ENCODE measurements around the gene CENPA. TPM values are rescaled to one million over a fixed set of nuclear protein-coding genes. Genes with fewer than 3 reads are reported as not detected.
"Not testable (repeated sequence)": the region's sequence is repeated elsewhere in the genome, so short reads cannot be mapped to it uniquely, and the experiment has no call there.

Gene CENPA
- total RNA-seq, 4 donors from 2014 or later = 0.47 to 5.2 (median 2.1) TPM

- no peak for DNase-seq (ENCODE audit: low spot score in 2 of 2)
- H3K4me3 ChIP-seq (ENCODE audit: low read depth, poor library complexity, severe bottlenecking) = no peak overlapping the region
- intact Hi-C loops (cut with DNase I; ENCODE audit: low total_unique reads) = no loop called here
- 91 to 98% methylated on average over 3 of the region's 3 CpGs for WGBS, 2 donors
- TF ChIP-seq, protein P1, sequence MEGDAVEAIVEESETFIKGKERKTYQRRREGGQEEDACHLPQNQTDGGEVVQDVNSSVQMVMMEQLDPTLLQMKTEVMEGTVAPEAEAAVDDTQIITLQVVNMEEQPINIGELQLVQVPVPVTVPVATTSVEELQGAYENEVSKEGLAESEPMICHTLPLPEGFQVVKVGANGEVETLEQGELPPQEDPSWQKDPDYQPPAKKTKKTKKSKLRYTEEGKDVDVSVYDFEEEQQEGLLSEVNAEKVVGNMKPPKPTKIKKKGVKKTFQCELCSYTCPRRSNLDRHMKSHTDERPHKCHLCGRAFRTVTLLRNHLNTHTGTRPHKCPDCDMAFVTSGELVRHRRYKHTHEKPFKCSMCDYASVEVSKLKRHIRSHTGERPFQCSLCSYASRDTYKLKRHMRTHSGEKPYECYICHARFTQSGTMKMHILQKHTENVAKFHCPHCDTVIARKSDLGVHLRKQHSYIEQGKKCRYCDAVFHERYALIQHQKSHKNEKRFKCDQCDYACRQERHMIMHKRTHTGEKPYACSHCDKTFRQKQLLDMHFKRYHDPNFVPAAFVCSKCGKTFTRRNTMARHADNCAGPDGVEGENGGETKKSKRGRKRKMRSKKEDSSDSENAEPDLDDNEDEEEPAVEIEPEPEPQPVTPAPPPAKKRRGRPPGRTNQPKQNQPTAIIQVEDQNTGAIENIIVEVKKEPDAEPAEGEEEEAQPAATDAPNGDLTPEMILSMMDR (IDR thresholded peaks at IDR 0.05) = no peak
- no peak for TF ChIP-seq POLR2A (IDR thresholded peaks at IDR 0.05)
These were observed 6.9 kb downstream of the CENPA start for GRCh38 chr2:26792720-26793119.

GRCh38 chr2:26793518-26793917 lies 7.7 kb downstream of the CENPA start:
- WGBS, 2 donors = 96 to 98% methylated on average over 3 of the region's 3 CpGs
- intact Hi-C loops (cut with DNase I; ENCODE audit: low total_unique reads) = no loop called here
- H3K4me3 ChIP-seq (ENCODE audit: low read depth, poor library complexity, severe bottlenecking) = no peak overlapping the region
- TF ChIP-seq, protein P1 (IDR thresholded peaks at IDR 0.05) = no peak
- no peak for TF ChIP-seq POLR2A (IDR thresholded peaks at IDR 0.05)
- no peak for DNase-seq (ENCODE audit: low spot score in 2 of 2)

- 92 to 96% methylated on average over 17 of the region's 17 CpGs for WGBS, 2 donors
- intact Hi-C loops (cut with DNase I; ENCODE audit: low total_unique reads); DNase-seq (ENCODE audit: low spot score in 2 of 2); H3K4me3 ChIP-seq (ENCODE audit: low read depth, poor library complexity, severe bottlenecking): not testable (repeated sequence)
These were observed 9.3 kb downstream of the CENPA start for GRCh38 chr2:26795135-26795534.

DNA sequence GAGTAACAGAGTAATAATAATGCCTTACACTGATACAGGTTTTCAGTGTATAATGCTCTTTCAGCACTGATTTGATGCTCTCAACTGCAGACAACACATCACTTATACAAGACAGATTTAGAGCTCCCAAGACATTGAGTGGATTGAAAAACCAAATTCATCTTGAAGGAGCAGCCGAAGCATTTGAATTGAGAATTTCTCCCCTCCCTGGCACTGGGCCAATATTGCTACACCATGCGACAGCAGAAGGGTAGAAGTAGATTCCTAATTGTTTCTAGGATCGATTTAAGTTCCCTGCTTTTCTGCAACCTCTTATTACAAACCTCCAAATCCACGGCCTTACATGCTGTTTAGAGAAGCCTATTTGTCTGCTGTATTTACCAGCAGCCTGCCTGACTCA lies 15.5 kb downstream of the CENPA start:
- DNase-seq (ENCODE audit: low spot score in 2 of 2) = no peak
- intact Hi-C loops (cut with DNase I; ENCODE audit: low total_unique reads) = no loop called here
- 76 to 86% methylated on average over 4 of the region's 4 CpGs for WGBS, 2 donors
- no peak for TF ChIP-seq POLR2A (IDR thresholded peaks at IDR 0.05)
- TF ChIP-seq, protein P1 (IDR thresholded peaks at IDR 0.05) = no peak
- no peak overlapping the region for H3K4me3 ChIP-seq (ENCODE audit: low read depth, poor library complexity, severe bottlenecking)

DNA sequence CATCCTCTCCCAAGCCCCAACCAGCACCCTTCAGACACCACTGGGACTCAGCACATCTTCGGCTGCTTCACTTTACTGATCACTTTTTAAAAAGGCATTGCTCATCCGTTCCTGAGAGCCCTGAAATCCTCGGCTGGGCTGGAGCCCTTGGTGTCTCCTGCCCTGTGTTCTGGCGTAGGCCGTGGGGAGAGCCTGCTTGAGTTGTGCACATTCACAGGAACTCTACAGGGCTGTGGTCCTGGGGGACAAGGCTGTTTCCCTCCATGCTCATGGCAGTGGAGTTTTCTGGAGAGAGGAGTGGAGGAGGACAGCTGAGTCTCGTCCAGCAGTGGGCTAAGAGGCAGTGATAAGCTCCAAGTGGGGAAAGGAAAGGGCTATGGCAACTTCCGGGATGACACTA lies 15.9 kb downstream of the CENPA start:
- 98 to 99% methylated on average over 7 of the region's 7 CpGs for WGBS, 2 donors
- intact Hi-C loops (cut with DNase I; ENCODE audit: low total_unique reads) = no loop called here
- DNase-seq (ENCODE audit: low spot score in 2 of 2) = no peak
- H3K4me3 ChIP-seq (ENCODE audit: low read depth, poor library complexity, severe bottlenecking) = no peak overlapping the region
- no peak for TF ChIP-seq POLR2A (IDR thresholded peaks at IDR 0.05)
- TF ChIP-seq, protein P1 (IDR thresholded peaks at IDR 0.05) = no peak

- intact Hi-C loops (cut with DNase I; ENCODE audit: low total_unique reads) = no loop called here
- WGBS, 2 donors = 72 to 82% methylated on average over 5 of the region's 5 CpGs
- DNase-seq (ENCODE audit: low spot score in 2 of 2) = no peak
- TF ChIP-seq, protein P1 (IDR thresholded peaks at IDR 0.05) = no peak
- no peak for TF ChIP-seq POLR2A (IDR thresholded peaks at IDR 0.05)
- H3K4me3 ChIP-seq (ENCODE audit: low read depth, poor library complexity, severe bottlenecking) = no peak overlapping the region
These were observed 19.4 kb downstream of the CENPA start for GRCh38 chr2:26805241-26805676.
